KMS-11 (cell line): ENCODE data around the gene CTNNA3.

Experiments used
- H2AFZ ChIP-seq: fragments of 200-600 bp; sonication (generic); 2 replicates; pipeline ENCODE4 v1.6.1; 2016; ENCODE audit warnings: antibody characterized with exemption, mixed run types, low read depth
- H3K27ac ChIP-seq: fragments of 200-600 bp; sonication (generic); 2 replicates; pipeline ENCODE4 v1.6.1; 2016; ENCODE audit warnings: mild to moderate bottlenecking, mixed run types
- H3K27me3 ChIP-seq: fragments of 200-600 bp; sonication (generic); 2 replicates; pipeline ENCODE4 v1.6.1; 2017; ENCODE audit warnings: mild to moderate bottlenecking, low read depth, mixed run types, moderate library complexity; ENCODE audit not compliant: insufficient read depth
- H3K36me3 ChIP-seq: fragments of 200-600 bp; sonication (generic); 2 replicates; pipeline ENCODE4 v1.6.1; 2017; ENCODE audit warnings: mild to moderate bottlenecking, mixed run types; ENCODE audit not compliant: insufficient read depth
- H3K4me1 ChIP-seq: fragments of 200-600 bp; sonication (generic); 2 replicates; pipeline ENCODE4 v1.6.1; 2016; ENCODE audit warnings: mild to moderate bottlenecking, low read depth, mixed run types; ENCODE audit not compliant: poor library complexity, severe bottlenecking
- H3K4me2 ChIP-seq: fragments of 200-600 bp; sonication (generic); 2 replicates; pipeline ENCODE4 v1.7.0; 2016; ENCODE audit warnings: mild to moderate bottlenecking, mixed run types
- H3K4me3 ChIP-seq: fragments of 200-600 bp; sonication (generic); IDR thresholded peaks from 2 replicates; pipeline ENCODE4 v1.6.1; 2017; ENCODE audit warnings: low read depth, low read length, mixed read lengths; ENCODE audit not compliant: insufficient read depth
- H3K79me2 ChIP-seq: fragments of 200-600 bp; sonication (generic); 2 replicates; pipeline ENCODE4 v1.6.1; 2016; ENCODE audit warnings: low read depth, mixed run types; ENCODE audit not compliant: insufficient read depth
- H3K9ac ChIP-seq: fragments of 200-600 bp; sonication (generic); 2 replicates; pipeline ENCODE4 v1.6.1; 2016; ENCODE audit warnings: mild to moderate bottlenecking, mixed run types
- H4K20me1 ChIP-seq: fragments of 200-600 bp; sonication (generic); 2 replicates; pipeline ENCODE4 v1.6.1; 2016; ENCODE audit warnings: mild to moderate bottlenecking, mixed run types; ENCODE audit not compliant: insufficient read depth
- TF ChIP-seq, protein P1 (sequence below): fragments of 200-600 bp; sonication (generic); conservative IDR thresholded peaks from 2 replicates; pipeline ENCODE4 v1.6.1; 2017; ENCODE audit warnings: low read depth, mild to moderate bottlenecking, antibody characterized with exemption, low read length, moderate library complexity, mixed read lengths

CTNNA3 gene

DNA sequence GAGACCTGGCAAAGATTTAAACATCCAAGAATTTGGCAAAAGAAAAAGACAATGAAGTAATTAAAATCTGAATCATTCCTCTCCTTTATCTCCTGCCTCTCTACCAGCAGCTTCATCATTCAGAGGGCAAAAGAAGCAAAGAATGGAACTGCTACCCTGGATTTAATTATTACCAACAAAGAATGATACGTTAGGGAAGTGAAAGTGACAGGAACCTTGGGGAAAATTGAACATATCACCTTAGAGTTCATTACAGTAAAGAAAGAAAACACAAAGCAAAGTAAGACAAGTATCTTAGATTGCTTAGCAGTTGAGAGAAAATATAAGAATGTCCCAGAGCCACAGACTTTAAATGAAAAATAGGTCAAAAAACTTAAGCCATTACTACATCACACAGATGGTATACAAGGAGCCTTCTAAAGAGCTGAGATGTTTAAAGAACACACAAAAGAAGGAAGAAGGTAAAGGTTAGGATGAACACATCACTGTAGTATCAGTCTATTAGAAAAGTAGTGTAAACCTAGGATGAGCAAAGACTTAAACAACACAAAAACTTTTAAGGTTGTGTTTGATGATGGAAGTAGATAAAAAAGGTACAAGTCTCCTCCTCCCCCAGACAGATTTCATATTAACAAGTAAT, 17.5 kb downstream of the CTNNA3 start:
- Histone ChIP-seq H3K27me3 (no peaks in the 10 kb centered on the region), H2AFZ (no peak overlapping the region), H3K4me2 (no peak overlapping the region), H3K79me2 (no peaks in the 10 kb centered on the region), H3K4me3 (no peak overlapping the region), H3K27ac (no peak overlapping the region), H3K9ac (no peak overlapping the region), H4K20me1 (no peaks in the 10 kb centered on the region), H3K4me1 (no peaks in the 10 kb centered on the region), H3K36me3 (no peaks in the 10 kb centered on the region)
- TF ChIP-seq, protein P1, sequence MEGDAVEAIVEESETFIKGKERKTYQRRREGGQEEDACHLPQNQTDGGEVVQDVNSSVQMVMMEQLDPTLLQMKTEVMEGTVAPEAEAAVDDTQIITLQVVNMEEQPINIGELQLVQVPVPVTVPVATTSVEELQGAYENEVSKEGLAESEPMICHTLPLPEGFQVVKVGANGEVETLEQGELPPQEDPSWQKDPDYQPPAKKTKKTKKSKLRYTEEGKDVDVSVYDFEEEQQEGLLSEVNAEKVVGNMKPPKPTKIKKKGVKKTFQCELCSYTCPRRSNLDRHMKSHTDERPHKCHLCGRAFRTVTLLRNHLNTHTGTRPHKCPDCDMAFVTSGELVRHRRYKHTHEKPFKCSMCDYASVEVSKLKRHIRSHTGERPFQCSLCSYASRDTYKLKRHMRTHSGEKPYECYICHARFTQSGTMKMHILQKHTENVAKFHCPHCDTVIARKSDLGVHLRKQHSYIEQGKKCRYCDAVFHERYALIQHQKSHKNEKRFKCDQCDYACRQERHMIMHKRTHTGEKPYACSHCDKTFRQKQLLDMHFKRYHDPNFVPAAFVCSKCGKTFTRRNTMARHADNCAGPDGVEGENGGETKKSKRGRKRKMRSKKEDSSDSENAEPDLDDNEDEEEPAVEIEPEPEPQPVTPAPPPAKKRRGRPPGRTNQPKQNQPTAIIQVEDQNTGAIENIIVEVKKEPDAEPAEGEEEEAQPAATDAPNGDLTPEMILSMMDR, result no peak

DNA sequence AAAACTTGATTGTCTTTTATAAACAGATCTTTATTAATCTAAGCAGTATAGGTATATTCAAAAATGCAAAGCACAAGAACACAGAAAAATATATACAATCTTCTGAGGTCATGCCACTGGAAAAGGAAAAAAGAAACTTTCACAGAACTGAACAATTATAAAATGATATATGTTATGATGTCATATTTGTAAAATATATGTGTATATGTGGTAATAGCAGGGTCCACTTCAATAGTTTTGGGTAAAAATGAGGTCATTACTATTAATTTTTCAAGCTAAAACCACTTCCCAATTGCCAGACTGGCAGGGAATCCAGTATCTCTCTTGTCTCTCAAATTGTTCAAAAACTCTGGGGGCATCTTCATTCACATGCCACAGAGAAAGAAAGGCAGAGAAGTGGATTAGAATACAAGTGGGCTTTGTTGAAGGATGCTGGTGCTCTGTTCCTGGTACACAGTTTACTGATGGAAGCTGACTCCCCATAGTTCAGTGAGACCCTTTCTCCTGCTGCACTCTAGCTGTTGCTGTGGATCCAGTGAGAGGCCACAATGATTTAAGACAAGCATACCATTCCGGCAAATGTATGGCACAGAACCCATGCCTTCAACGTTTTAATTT, 19.7 kb downstream of the CTNNA3 start:
- Histone ChIP-seq H3K36me3 (no peaks in the 10 kb centered on the region), H4K20me1 (no peaks in the 10 kb centered on the region), H3K79me2 (no peaks in the 10 kb centered on the region), H3K27me3 (no peaks in the 10 kb centered on the region), H2AFZ (no peak overlapping the region), H3K4me2 (no peak overlapping the region), H3K27ac (no peak overlapping the region), H3K4me3 (no peak overlapping the region), H3K9ac (no peak overlapping the region), H3K4me1 (no peaks in the 10 kb centered on the region)
- TF ChIP-seq, protein P1, result no peak

DNA sequence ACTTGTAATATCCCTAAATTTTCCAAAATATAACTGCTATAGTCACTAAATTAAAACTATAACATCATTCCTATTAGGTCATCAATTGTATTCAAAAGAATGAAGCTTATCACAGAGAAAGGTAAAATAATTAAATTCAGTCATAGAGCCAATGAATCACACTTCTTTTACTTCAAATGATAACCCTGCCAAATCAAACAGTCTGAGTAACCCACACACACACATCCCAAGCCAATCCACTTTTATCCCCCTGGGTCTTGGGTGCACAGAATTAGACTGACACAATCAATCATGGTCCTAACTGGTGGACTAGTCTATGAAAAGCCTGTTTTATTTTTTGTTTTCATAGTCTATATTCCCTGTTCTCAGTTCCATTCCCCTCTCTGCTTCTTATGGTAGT, 25.6 kb downstream of the CTNNA3 start:
- H3K4me1 ChIP-seq, result peaks cover 17% of the 10 kb centered on the region
- no peak overlapping the region for H2AFZ ChIP-seq
- H3K27ac ChIP-seq, result no peak overlapping the region
- H3K79me2 ChIP-seq, result no peaks in the 10 kb centered on the region
- H4K20me1 ChIP-seq, result no peaks in the 10 kb centered on the region
- TF ChIP-seq, protein P1, result no peak
- H3K4me3 ChIP-seq, result no peak overlapping the region
- no peak overlapping the region for H3K9ac ChIP-seq
- no peak overlapping the region for H3K4me2 ChIP-seq
- no peaks in the 10 kb centered on the region for H3K27me3 ChIP-seq
- no peaks in the 10 kb centered on the region for H3K36me3 ChIP-seq

DNA sequence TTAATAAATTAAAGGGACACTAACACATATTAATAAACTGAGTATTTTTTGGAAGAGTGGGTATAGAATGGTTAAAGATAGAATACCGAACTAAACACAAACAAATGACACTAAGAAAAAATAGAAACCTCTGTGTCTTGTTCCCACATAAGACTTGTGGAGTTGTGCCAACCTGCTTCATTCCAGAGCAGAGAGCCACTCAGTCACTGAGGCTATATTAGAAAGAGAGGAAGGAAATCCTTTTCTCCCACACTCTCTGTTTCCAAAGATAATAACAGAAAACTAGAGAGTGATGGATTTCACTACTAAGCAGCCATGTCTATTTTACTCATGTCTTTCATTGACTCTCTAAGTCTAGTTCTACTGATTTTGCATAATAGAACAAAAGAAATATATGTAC, 26.0 kb downstream of the CTNNA3 start:
- no peaks in the 10 kb centered on the region for H4K20me1 ChIP-seq
- no peak overlapping the region for H3K4me3 ChIP-seq
- H3K79me2 ChIP-seq, result no peaks in the 10 kb centered on the region
- no peak overlapping the region for H3K4me2 ChIP-seq
- H3K27me3 ChIP-seq, result no peaks in the 10 kb centered on the region
- no peak overlapping the region for H3K27ac ChIP-seq
- H3K36me3 ChIP-seq, result no peaks in the 10 kb centered on the region
- H3K9ac ChIP-seq, result no peak overlapping the region
- TF ChIP-seq, protein P1, result no peak
- no peak overlapping the region for H2AFZ ChIP-seq
- H3K4me1 ChIP-seq, result peaks cover 18% of the 10 kb centered on the region
